Activated naive CD4-positive, alpha-beta T cell treated with anti-CD3 and anti-CD28 coated beads for 36 hours (primary cell): ENCODE measurements around the gene LYL1. TPM values are rescaled to one million over a fixed set of nuclear protein-coding genes. Genes with fewer than 3 reads are reported as not detected.

Source experiments
- CTCF ChIA-PET: fragments of 350-600 bp; sonication (Branson Sonifier 250); formaldehyde crosslinking; loops from one replicate; lab custom pipeline; 2021; ENCODE audit warnings: antibody characterized with exemption; lab: Charles Lee
- DNase-seq: peaks from one replicate; pipeline ENCODE4 v3.0.0-alpha.2; 2020
- H3K27ac Mint-ChIP-seq: one replicate; pipeline ENCODE4 v1.8.0; 2021; ENCODE audit warnings: mild to moderate bottlenecking, mixed read lengths
- H3K27me3 Mint-ChIP-seq: one replicate; pipeline ENCODE4 v1.8.0; 2021; ENCODE audit warnings: low read depth, mixed read lengths
- H3K36me3 Mint-ChIP-seq: one replicate; pipeline ENCODE4 v1.8.0; 2021; ENCODE audit warnings: low read depth, mixed read lengths
- H3K4me1 Mint-ChIP-seq: one replicate; pipeline ENCODE4 v1.8.0; 2021; ENCODE audit warnings: low read depth, mixed read lengths
- H3K4me3 Mint-ChIP-seq: one replicate; pipeline ENCODE4 v1.8.0; 2021; ENCODE audit warnings: mild to moderate bottlenecking, moderate library complexity, mixed read lengths
- H3K9me3 Mint-ChIP-seq: one replicate; pipeline ENCODE4 v1.8.0; 2021; ENCODE audit warnings: mixed read lengths
- intact Hi-C: fragments of 100-400 bp; cut with micrococcal nuclease; formaldehyde crosslinking; loops from one replicate; pipeline ENCODE4 v1.15.1; 2023
- total RNA-seq, 2 experiments: library from RNA; stranded (reverse); gene quantifications; one replicate each; pipeline ENCODE4 v1.2.3, GENCODE V29; 2021

Gene LYL1
- total RNA-seq, 2 experiments from 2014 or later = 1.8 to 2.2 TPM

GRCh38 chr19:13063461-13064091 is 39.1 kb downstream of the LYL1 start:
- intact Hi-C loops = no loop called here
- CTCF ChIA-PET = interaction anchor here (1.5 to 4.3 kb wide), 5 partner anchors 30 to 98 kb away, joined by 6 to 50 read pairs (median 9); no protein-coding TSS in a partner anchor

GRCh38 chr19:13062317-13062716 is 40.3 kb downstream of the LYL1 start:
- DNase-seq = no peak
- intact Hi-C loops = no loop called here
- H3K27ac Mint-ChIP-seq = no peak overlapping the region
- no peaks in the 10 kb centered on the region for H3K9me3 Mint-ChIP-seq
- H3K4me1 Mint-ChIP-seq = peaks cover 9% of the 10 kb centered on the region
- no peak overlapping the region for H3K4me3 Mint-ChIP-seq
- H3K27me3 Mint-ChIP-seq = peaks cover 4% of the 10 kb centered on the region
- H3K36me3 Mint-ChIP-seq = no peaks in the 10 kb centered on the region
- CTCF ChIA-PET = interaction anchor here (1.3 to 6.2 kb wide), 13 partner anchors 9 to 97 kb away, joined by 3 to 110 read pairs (median 17); no protein-coding TSS in a partner anchor

More at GRCh38 chr19:13063461-13064091, 39.1 kb downstream of the LYL1 start:
- no peak for DNase-seq
- no peak overlapping the region for H3K27ac Mint-ChIP-seq
- H3K4me1 Mint-ChIP-seq = peaks cover 9% of the 10 kb centered on the region
- no peak overlapping the region for H3K4me3 Mint-ChIP-seq
- H3K36me3 Mint-ChIP-seq = no peaks in the 10 kb centered on the region
- peaks cover 4% of the 10 kb centered on the region for H3K27me3 Mint-ChIP-seq
- H3K9me3 Mint-ChIP-seq = no peaks in the 10 kb centered on the region

GRCh38 chr19:13060964-13061927 is 41.4 kb downstream of the LYL1 start:
- intact Hi-C loops = loop anchor here (1.0 to 2.0 kb wide), 4 partner anchors 34 to 96 kb away; no protein-coding TSS in a partner anchor
- peaks cover 4% of the 10 kb centered on the region for H3K27me3 Mint-ChIP-seq
- peaks cover 9% of the 10 kb centered on the region for H3K4me1 Mint-ChIP-seq
- H3K36me3 Mint-ChIP-seq = no peaks in the 10 kb centered on the region
- H3K27ac Mint-ChIP-seq = no peak overlapping the region
- CTCF ChIA-PET = interaction anchor here (0.5 to 6.2 kb wide), 34 partner anchors 9 to 665 kb away, joined by 3 to 110 read pairs (median 5); no protein-coding TSS in a partner anchor
- no peaks in the 10 kb centered on the region for H3K9me3 Mint-ChIP-seq
- peak; percentile 87 for DNase-seq
- peak overlapping the region; percentile 71 for H3K4me3 Mint-ChIP-seq

GRCh38 chr19:13060233-13060963 is 42.3 kb downstream of the LYL1 start:
- Mint-ChIP-seq H3K9me3 (no peaks in the 10 kb centered on the region), H3K27ac (no peak overlapping the region), H3K4me3 (peak overlapping the region; percentile 71), H3K36me3 (no peaks in the 10 kb centered on the region), H3K27me3 (peaks cover 4% of the 10 kb centered on the region), H3K4me1 (peaks cover 9% of the 10 kb centered on the region)
- no peak for DNase-seq
- intact Hi-C loops = loop anchor here (2.0 kb wide), 1 partner anchor 34 kb away; no protein-coding TSS in a partner anchor
- CTCF ChIA-PET = interaction anchor here (0.7 to 6.2 kb wide), 26 partner anchors 8 to 666 kb away, joined by 3 to 110 read pairs (median 8); no protein-coding TSS in a partner anchor

GRCh38 chr19:13058951-13059660 is 43.6 kb downstream of the LYL1 start:
- H3K4me3 Mint-ChIP-seq = no peak overlapping the region
- intact Hi-C loops = no loop called here
- H3K27ac Mint-ChIP-seq = no peak overlapping the region
- peaks cover 4% of the 10 kb centered on the region for H3K27me3 Mint-ChIP-seq
- no peaks in the 10 kb centered on the region for H3K36me3 Mint-ChIP-seq
- no peaks in the 10 kb centered on the region for H3K9me3 Mint-ChIP-seq
- H3K4me1 Mint-ChIP-seq = peaks cover 9% of the 10 kb centered on the region
- CTCF ChIA-PET = interaction anchor here (0.9 to 6.2 kb wide), 6 partner anchors 13 to 94 kb away, joined by 4 to 110 read pairs (median 52); no protein-coding TSS in a partner anchor
- DNase-seq = no peak

- Mint-ChIP-seq H3K36me3 (no peaks in the 10 kb centered on the region), H3K4me1 (peaks cover 9% of the 10 kb centered on the region), H3K9me3 (no peaks in the 10 kb centered on the region), H3K4me3 (no peak overlapping the region), H3K27ac (no peak overlapping the region), H3K27me3 (peaks cover 4% of the 10 kb centered on the region)
- intact Hi-C loops = no loop called here
- CTCF ChIA-PET = interaction anchor here (1.2 to 6.2 kb wide), 4 partner anchors 18 to 92 kb away, joined by 3 to 110 read pairs (median 74); no protein-coding TSS in a partner anchor
- DNase-seq = no peak
These were observed 44.9 kb downstream of the LYL1 start for GRCh38 chr19:13057744-13058143.

- peaks cover 3% of the 10 kb centered on the region for H3K27me3 Mint-ChIP-seq
- CTCF ChIA-PET = interaction anchor here (1.2 to 6.2 kb wide), 5 partner anchors 17 to 92 kb away, joined by 3 to 110 read pairs (median 53); no protein-coding TSS in a partner anchor
- intact Hi-C loops = no loop called here
- peaks cover 9% of the 10 kb centered on the region for H3K4me1 Mint-ChIP-seq
- no peak for DNase-seq
- H3K36me3 Mint-ChIP-seq = no peaks in the 10 kb centered on the region
- no peak overlapping the region for H3K4me3 Mint-ChIP-seq
- no peaks in the 10 kb centered on the region for H3K9me3 Mint-ChIP-seq
- no peak overlapping the region for H3K27ac Mint-ChIP-seq
These were observed 45.5 kb downstream of the LYL1 start for GRCh38 chr19:13057147-13057572.

GRCh38 chr19:13056052-13056660 is 46.5 kb downstream of the LYL1 start:
- H3K27ac Mint-ChIP-seq = no peak overlapping the region
- H3K27me3 Mint-ChIP-seq = no peaks in the 10 kb centered on the region
- peaks cover 14% of the 10 kb centered on the region for H3K4me1 Mint-ChIP-seq
- no peak overlapping the region for H3K4me3 Mint-ChIP-seq
- no peaks in the 10 kb centered on the region for H3K36me3 Mint-ChIP-seq
- no peaks in the 10 kb centered on the region for H3K9me3 Mint-ChIP-seq
- CTCF ChIA-PET = interaction anchor here (0.8 to 1.9 kb wide), 2 partner anchors 27 to 79 kb away, joined by 3 to 7 read pairs; no protein-coding TSS in a partner anchor
- no peak for DNase-seq
- intact Hi-C loops = no loop called here

GRCh38 chr19:13055213-13056051 is 47.2 kb downstream of the LYL1 start:
- CTCF ChIA-PET = interaction anchor here (0.5 to 2.0 kb wide), 5 partner anchors 26 to 90 kb away, joined by 3 to 7 read pairs (median 4); no protein-coding TSS in a partner anchor
- DNase-seq = no peak
- no peak overlapping the region for H3K27ac Mint-ChIP-seq
- no peak overlapping the region for H3K4me3 Mint-ChIP-seq
- intact Hi-C loops = no loop called here
- no peaks in the 10 kb centered on the region for H3K9me3 Mint-ChIP-seq
- peaks cover 11% of the 10 kb centered on the region for H3K4me1 Mint-ChIP-seq
- H3K27me3 Mint-ChIP-seq = no peaks in the 10 kb centered on the region
- no peaks in the 10 kb centered on the region for H3K36me3 Mint-ChIP-seq

GRCh38 chr19:13054626-13055212 is 47.9 kb downstream of the LYL1 start:
- Mint-ChIP-seq H3K36me3 (no peaks in the 10 kb centered on the region), H3K27me3 (no peaks in the 10 kb centered on the region), H3K9me3 (no peaks in the 10 kb centered on the region), H3K27ac (no peak overlapping the region), H3K4me3 (no peak overlapping the region), H3K4me1 (peaks cover 11% of the 10 kb centered on the region)
- CTCF ChIA-PET = interaction anchor here (0.6 to 2.0 kb wide), 5 partner anchors 21 to 239 kb away, joined by 3 to 6 read pairs (median 4); no protein-coding TSS in a partner anchor
- DNase-seq = no peak
- intact Hi-C loops = no loop called here
